Measurements from ENCODE around the gene SLAMF9.

DNA sequence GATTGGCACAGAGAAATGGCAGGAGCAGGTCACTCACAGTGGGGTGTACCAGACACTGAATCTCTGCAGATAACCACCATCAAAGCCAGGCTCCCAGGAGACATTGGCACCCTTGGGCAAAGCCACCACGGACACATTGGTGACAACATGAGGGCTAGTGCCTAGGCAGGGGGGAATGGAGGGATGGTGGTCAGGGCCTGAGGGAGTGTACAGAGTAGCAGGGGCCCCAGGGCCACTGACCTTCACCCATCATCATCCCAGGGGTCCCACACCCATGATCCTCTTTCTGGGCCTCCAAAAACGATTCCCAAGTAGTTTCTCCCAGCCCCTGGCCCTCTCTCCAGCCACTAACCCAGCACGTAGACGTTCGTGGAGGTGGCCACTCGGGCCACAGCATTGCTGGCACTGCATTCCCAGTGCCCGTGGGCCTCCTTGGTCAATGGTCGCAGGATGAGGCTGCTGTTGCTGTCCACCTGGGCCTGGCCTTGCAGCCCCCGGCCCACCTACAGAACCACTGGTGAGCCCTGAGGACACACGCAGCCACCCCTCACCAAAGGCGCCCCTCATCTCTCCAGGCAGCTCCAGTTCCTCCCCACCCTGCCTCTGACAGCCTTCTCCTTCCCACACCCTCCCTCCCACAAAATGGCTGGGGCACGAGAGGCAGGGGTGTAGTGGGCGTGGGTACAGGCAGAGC, 22.8 kb downstream of the SLAMF9 start:
- TF ChIP-seq, protein P1, sequence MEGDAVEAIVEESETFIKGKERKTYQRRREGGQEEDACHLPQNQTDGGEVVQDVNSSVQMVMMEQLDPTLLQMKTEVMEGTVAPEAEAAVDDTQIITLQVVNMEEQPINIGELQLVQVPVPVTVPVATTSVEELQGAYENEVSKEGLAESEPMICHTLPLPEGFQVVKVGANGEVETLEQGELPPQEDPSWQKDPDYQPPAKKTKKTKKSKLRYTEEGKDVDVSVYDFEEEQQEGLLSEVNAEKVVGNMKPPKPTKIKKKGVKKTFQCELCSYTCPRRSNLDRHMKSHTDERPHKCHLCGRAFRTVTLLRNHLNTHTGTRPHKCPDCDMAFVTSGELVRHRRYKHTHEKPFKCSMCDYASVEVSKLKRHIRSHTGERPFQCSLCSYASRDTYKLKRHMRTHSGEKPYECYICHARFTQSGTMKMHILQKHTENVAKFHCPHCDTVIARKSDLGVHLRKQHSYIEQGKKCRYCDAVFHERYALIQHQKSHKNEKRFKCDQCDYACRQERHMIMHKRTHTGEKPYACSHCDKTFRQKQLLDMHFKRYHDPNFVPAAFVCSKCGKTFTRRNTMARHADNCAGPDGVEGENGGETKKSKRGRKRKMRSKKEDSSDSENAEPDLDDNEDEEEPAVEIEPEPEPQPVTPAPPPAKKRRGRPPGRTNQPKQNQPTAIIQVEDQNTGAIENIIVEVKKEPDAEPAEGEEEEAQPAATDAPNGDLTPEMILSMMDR (conservative IDR thresholded peaks at IDR 0.05; ENCODE audit: low read length): no peak
- TF ChIP-seq EZH2phosphoT487 (IDR thresholded peaks at IDR 0.05; ENCODE audit: borderline replicate concordance): no peak
